WTC11 (cell line): ENCODE measurements around the gene TAF15.

Source experiments
- ATF6 ChIP-seq: sonication (generic); formaldehyde crosslinking; IDR thresholded peaks from 2 replicates; pipeline ENCODE4 v1.8.1; 2023; ENCODE audit warnings: mild to moderate bottlenecking, missing genetic modification reagents
- CTCF ChIP-seq: fragments of 200-600 bp; IDR thresholded peaks from 2 replicates; pipeline ENCODE4 v1.8.0; 2022; ENCODE audit warnings: antibody characterized with exemption
- E2F1 ChIP-seq: sonication (generic); formaldehyde crosslinking; IDR thresholded peaks from 2 replicates; pipeline ENCODE4 v1.8.0; 2022; ENCODE audit warnings: mild to moderate bottlenecking, missing genetic modification reagents
- ESRRA ChIP-seq: sonication (generic); formaldehyde crosslinking; IDR thresholded peaks from 2 replicates; pipeline ENCODE4 v1.8.1; 2022; ENCODE audit warnings: mild to moderate bottlenecking, missing genetic modification reagents, borderline replicate concordance
- FOXP1 ChIP-seq: sonication (generic); formaldehyde crosslinking; IDR thresholded peaks from 2 replicates; pipeline ENCODE4 v1.8.0; 2022; ENCODE audit warnings: missing genetic modification reagents, mild to moderate bottlenecking, moderate library complexity, borderline replicate concordance
- MLX ChIP-seq: sonication (generic); formaldehyde crosslinking; IDR thresholded peaks from 2 replicates; pipeline ENCODE4 v1.8.1; 2023; ENCODE audit warnings: mild to moderate bottlenecking, missing genetic modification reagents, moderate library complexity
- USF2 ChIP-seq: sonication (generic); formaldehyde crosslinking; IDR thresholded peaks from 2 replicates; pipeline ENCODE4 v1.8.1; 2023; ENCODE audit warnings: mild to moderate bottlenecking, missing genetic modification reagents, moderate library complexity
- ZBTB43 ChIP-seq: sonication (generic); formaldehyde crosslinking; IDR thresholded peaks from 2 replicates; pipeline ENCODE4 v1.8.1; 2023; ENCODE audit warnings: mild to moderate bottlenecking, missing genetic modification reagents
- ZNF232 ChIP-seq: sonication (generic); formaldehyde crosslinking; IDR thresholded peaks from 2 replicates; pipeline ENCODE4 v1.8.0; 2022; ENCODE audit warnings: mild to moderate bottlenecking, missing genetic modification reagents
- ZNF281 ChIP-seq: sonication (generic); formaldehyde crosslinking; IDR thresholded peaks from 2 replicates; pipeline ENCODE4 v1.8.0; 2023; ENCODE audit warnings: mild to moderate bottlenecking, missing genetic modification reagents

- TF ChIP-seq CTCF (no peak), ESRRA (CRISPR knock-in tag) (no peak), ATF6 (no peak), FOXP1 (CRISPR knock-in tag) (no peak), ZNF281 (no peak), ZBTB43 (no peak), USF2 (CRISPR knock-in tag) (no peak), ZNF232 (CRISPR knock-in tag) (no peak), MLX (CRISPR knock-in tag) (no peak), E2F1 (CRISPR knock-in tag) (no peak)
Observed at GRCh38 chr17:35775039-35775438, 34.2 kb upstream of the TAF15 start.
